ENCODE results near the gene LRMDA. TPM values are rescaled to one million over a fixed set of nuclear protein-coding genes. Genes with fewer than 3 reads are reported as not detected.
"Not testable (repeated sequence)": the region's sequence is repeated elsewhere in the genome, so short reads cannot be mapped to it uniquely, and the experiment has no call there.

The LRMDA gene
- total RNA-seq, 1 experiment from 2014 or later: not detected

DNA sequence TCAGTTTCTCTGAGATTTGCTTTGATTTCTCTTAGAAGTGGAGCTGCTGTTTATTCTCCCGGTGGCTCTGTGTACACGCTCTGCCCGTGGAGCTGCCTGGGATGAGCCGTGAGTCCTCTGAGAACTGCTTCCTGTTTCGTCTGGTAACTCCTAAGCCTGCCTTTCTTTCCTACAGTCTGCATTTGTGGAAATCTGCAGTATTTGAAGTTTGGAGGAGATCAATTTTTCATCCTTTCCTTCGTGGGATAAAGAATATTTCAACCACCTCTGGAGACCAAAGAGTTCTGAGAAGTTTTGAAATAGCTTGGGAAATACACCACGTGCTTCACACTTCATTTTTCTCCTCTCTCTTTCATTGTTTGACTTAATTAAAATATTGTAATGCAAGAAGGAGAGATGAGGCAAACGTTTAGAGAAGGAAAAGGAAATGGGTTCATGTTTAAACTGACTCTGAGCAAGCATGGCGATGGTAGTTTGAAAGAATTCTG lies 311.9 kb downstream of the LRMDA start:
- Histone ChIP-seq H4K20me1 (ENCODE audit: insufficient read depth, low read depth, low read length) (no peaks in the 10 kb centered on the region), H3K9ac (ENCODE audit: low read length) (no peak overlapping the region), H3K9me3 (ENCODE audit: low read length) (no peaks in the 10 kb centered on the region), H3K79me2 (ENCODE audit: low read length) (no peaks in the 10 kb centered on the region), H3K27me3 (ENCODE audit: low read length) (no peaks in the 10 kb centered on the region), H3K4me2 (ENCODE audit: low read depth, low read length, poor library complexity, severe bottlenecking) (no peak overlapping the region), H3K36me3 (ENCODE audit: insufficient read depth, low read length) (no peaks in the 10 kb centered on the region), H3K27ac (ENCODE audit: low read length) (no peak overlapping the region), H3K4me1 (ENCODE audit: low read length) (no peaks in the 10 kb centered on the region), H3K4me3 (ENCODE audit: low read length) (no peak overlapping the region), H2AFZ (ENCODE audit: low read length) (no peak overlapping the region), H3K9me2 (replicated peaks; ENCODE audit: insufficient read depth, low read length) (no peaks in the 10 kb centered on the region)
- DNase-seq: no peak

DNA sequence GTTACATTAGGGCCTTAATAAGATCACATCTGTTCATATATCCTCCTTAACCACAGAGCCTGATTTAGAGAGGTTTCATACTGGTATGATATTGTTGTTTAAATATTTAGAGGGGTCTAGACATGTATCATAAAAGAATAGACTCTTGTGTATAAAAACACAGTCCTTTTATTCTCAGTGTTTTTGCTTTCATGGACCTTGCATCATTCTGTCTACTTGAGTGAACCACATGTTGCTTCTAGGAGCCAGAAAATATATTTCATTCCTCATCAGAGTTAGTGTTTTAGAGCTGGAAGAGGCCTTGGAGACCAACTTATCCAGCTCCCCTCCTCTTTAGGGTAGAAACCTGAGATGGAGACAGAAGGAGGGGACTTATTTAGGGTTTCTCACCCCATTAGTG lies 312.8 kb downstream of the LRMDA start:
- no peaks in the 10 kb centered on the region for H3K9me3 ChIP-seq (ENCODE audit: low read length)
- no peak overlapping the region for H2AFZ ChIP-seq (ENCODE audit: low read length)
- H3K9ac ChIP-seq (ENCODE audit: low read length): no peak overlapping the region
- no peaks in the 10 kb centered on the region for H3K9me2 ChIP-seq (replicated peaks; ENCODE audit: insufficient read depth, low read length)
- no peak overlapping the region for H3K4me3 ChIP-seq (ENCODE audit: low read length)
- no peaks in the 10 kb centered on the region for H3K4me1 ChIP-seq (ENCODE audit: low read length)
- H3K79me2 ChIP-seq (ENCODE audit: low read length): no peaks in the 10 kb centered on the region
- H3K36me3 ChIP-seq (ENCODE audit: insufficient read depth, low read length): no peaks in the 10 kb centered on the region
- DNase-seq: no peak
- no peaks in the 10 kb centered on the region for H3K27me3 ChIP-seq (ENCODE audit: low read length)
- no peak overlapping the region for H3K4me2 ChIP-seq (ENCODE audit: low read depth, low read length, poor library complexity, severe bottlenecking)
- H3K27ac ChIP-seq (ENCODE audit: low read length): no peak overlapping the region
- H4K20me1 ChIP-seq (ENCODE audit: insufficient read depth, low read depth, low read length): no peaks in the 10 kb centered on the region

- Histone ChIP-seq H4K20me1 (ENCODE audit: insufficient read depth, low read depth, low read length) (no peaks in the 10 kb centered on the region), H3K9ac (ENCODE audit: low read length) (no peak overlapping the region), H3K4me3 (ENCODE audit: low read length) (no peak overlapping the region), H2AFZ (ENCODE audit: low read length) (no peak overlapping the region), H3K27me3 (ENCODE audit: low read length) (no peaks in the 10 kb centered on the region), H3K4me2 (ENCODE audit: low read depth, low read length, poor library complexity, severe bottlenecking) (no peak overlapping the region), H3K36me3 (ENCODE audit: insufficient read depth, low read length) (no peaks in the 10 kb centered on the region), H3K79me2 (ENCODE audit: low read length) (no peaks in the 10 kb centered on the region), H3K4me1 (ENCODE audit: low read length) (no peaks in the 10 kb centered on the region), H3K9me2 (replicated peaks; ENCODE audit: insufficient read depth, low read length) (no peaks in the 10 kb centered on the region), H3K9me3 (ENCODE audit: low read length) (no peaks in the 10 kb centered on the region), H3K27ac (ENCODE audit: low read length) (no peak overlapping the region)
- DNase-seq: no peak
Measured at GRCh38 chr10:75746356-75746755, 314.9 kb downstream of the LRMDA start.

- H3K79me2 ChIP-seq (ENCODE audit: low read length); H3K4me1 ChIP-seq (ENCODE audit: low read length); H3K9me2 ChIP-seq (replicated peaks; ENCODE audit: insufficient read depth, low read length); H2AFZ ChIP-seq (ENCODE audit: low read length); DNase-seq; H3K27me3 ChIP-seq (ENCODE audit: low read length); H3K4me2 ChIP-seq (ENCODE audit: low read depth, low read length, poor library complexity, severe bottlenecking); H3K9ac ChIP-seq (ENCODE audit: low read length); H3K9me3 ChIP-seq (ENCODE audit: low read length); H4K20me1 ChIP-seq (ENCODE audit: insufficient read depth, low read depth, low read length); H3K27ac ChIP-seq (ENCODE audit: low read length); H3K4me3 ChIP-seq (ENCODE audit: low read length); H3K36me3 ChIP-seq (ENCODE audit: insufficient read depth, low read length): not testable (repeated sequence)
Measured at GRCh38 chr10:75750093-75750875, 318.9 kb downstream of the LRMDA start.

DNA sequence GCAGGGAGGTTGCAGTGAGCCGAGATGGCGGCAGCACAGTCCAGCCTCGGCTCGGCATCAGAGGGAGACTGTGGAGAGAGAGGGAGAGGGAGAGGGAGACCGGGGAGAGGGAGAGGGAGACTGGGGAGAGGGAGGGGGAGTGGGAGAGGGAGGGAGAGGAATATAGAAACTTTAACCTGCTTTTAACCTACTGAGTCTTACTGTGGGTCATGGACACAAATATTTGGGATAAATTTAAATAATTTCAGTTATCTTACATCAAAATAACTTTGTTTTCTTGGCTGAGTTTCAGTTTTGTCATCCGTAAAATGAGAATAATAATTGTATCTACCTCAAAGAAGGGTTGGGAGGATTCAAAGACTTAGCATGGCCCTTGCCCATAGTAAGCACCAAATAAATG lies 319.8 kb downstream of the LRMDA start:
- no peaks in the 10 kb centered on the region for H3K36me3 ChIP-seq (ENCODE audit: insufficient read depth, low read length)
- H3K9ac ChIP-seq (ENCODE audit: low read length): no peak overlapping the region

DNA sequence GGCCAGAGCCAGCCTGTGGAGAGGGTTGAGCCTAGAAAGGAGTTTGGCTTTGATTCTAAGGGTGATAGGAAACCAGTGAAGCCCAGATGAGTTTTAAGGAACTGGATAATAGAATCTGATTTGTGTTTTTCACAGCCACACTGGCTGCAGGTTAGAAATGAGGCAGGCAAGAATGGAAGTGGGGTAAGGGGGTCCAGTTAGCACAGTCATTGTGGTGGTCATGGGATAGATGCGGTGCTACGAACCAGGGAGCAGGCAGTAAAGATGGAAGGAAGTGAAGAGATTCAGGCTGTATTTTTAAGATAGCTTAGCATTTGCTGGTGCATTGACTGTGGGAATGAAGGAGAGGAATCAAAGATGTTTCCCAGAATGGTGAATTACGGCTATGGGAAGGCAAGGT lies 322.2 kb downstream of the LRMDA start:
- Histone ChIP-seq H3K9me3 (ENCODE audit: low read length) (no peaks in the 10 kb centered on the region), H2AFZ (ENCODE audit: low read length) (no peak overlapping the region), H3K27ac (ENCODE audit: low read length) (no peak overlapping the region), H3K27me3 (ENCODE audit: low read length) (no peaks in the 10 kb centered on the region), H4K20me1 (ENCODE audit: insufficient read depth, low read depth, low read length) (no peaks in the 10 kb centered on the region), H3K36me3 (ENCODE audit: insufficient read depth, low read length) (no peaks in the 10 kb centered on the region), H3K4me3 (ENCODE audit: low read length) (no peak overlapping the region), H3K9ac (ENCODE audit: low read length) (no peak overlapping the region), H3K4me1 (ENCODE audit: low read length) (no peaks in the 10 kb centered on the region), H3K4me2 (ENCODE audit: low read depth, low read length, poor library complexity, severe bottlenecking) (no peak overlapping the region), H3K79me2 (ENCODE audit: low read length) (no peaks in the 10 kb centered on the region), H3K9me2 (replicated peaks; ENCODE audit: insufficient read depth, low read length) (no peaks in the 10 kb centered on the region)
- DNase-seq: no peak

More for the DNA sequence above, 319.8 kb downstream of the LRMDA start:
- Histone ChIP-seq H2AFZ (ENCODE audit: low read length) (no peak overlapping the region), H3K9me3 (ENCODE audit: low read length) (no peaks in the 10 kb centered on the region), H3K4me3 (ENCODE audit: low read length) (no peak overlapping the region), H3K9me2 (replicated peaks; ENCODE audit: insufficient read depth, low read length) (no peaks in the 10 kb centered on the region), H3K27me3 (ENCODE audit: low read length) (no peaks in the 10 kb centered on the region), H4K20me1 (ENCODE audit: insufficient read depth, low read depth, low read length) (no peaks in the 10 kb centered on the region), H3K27ac (ENCODE audit: low read length) (no peak overlapping the region), H3K79me2 (ENCODE audit: low read length) (no peaks in the 10 kb centered on the region), H3K4me2 (ENCODE audit: low read depth, low read length, poor library complexity, severe bottlenecking) (no peak overlapping the region), H3K4me1 (ENCODE audit: low read length) (no peaks in the 10 kb centered on the region)
- DNase-seq: no peak

DNA sequence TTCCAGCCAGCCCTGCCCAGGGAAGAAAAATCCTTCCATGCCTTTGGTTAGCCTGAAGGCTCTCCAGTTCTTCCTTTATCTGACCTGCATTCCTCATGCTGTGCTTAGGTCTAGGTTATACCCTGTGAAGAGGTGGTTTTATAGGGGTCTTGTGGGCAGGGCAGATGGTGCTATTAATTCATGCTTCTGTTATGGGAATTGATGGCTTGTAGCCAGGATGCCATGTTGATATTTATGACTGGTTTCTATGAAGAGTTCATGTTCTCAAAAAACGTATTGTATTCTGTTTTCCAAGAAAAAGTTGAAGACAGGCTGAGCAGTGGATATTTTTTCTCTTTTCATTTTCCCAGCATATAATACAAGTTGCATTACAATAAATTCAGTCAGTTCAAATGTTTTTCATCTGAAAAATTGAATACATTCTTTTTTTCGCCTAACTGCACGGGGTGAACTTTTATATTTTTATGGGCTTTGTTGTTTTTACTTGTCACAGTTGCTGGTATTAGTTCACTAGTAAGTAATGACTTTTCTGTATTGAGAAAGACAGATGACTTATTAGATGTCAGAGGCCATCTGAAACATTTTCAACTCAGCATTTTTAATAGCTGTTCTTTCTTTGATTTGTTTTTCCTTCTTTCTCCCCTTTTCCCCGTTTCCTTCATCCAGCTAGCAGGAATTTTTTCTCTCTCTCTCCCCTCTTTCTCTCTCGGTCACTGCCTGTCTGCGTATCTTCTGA lies 322.8 kb downstream of the LRMDA start:
- Histone ChIP-seq H3K79me2 (ENCODE audit: low read length) (no peaks in the 10 kb centered on the region), H4K20me1 (ENCODE audit: insufficient read depth, low read depth, low read length) (no peaks in the 10 kb centered on the region), H3K9me2 (replicated peaks; ENCODE audit: insufficient read depth, low read length) (no peaks in the 10 kb centered on the region), H3K4me3 (ENCODE audit: low read length) (no peak overlapping the region), H3K27ac (ENCODE audit: low read length) (no peak overlapping the region), H3K9me3 (ENCODE audit: low read length) (no peaks in the 10 kb centered on the region), H3K9ac (ENCODE audit: low read length) (no peak overlapping the region), H3K27me3 (ENCODE audit: low read length) (no peaks in the 10 kb centered on the region), H3K4me1 (ENCODE audit: low read length) (no peaks in the 10 kb centered on the region), H2AFZ (ENCODE audit: low read length) (no peak overlapping the region), H3K4me2 (ENCODE audit: low read depth, low read length, poor library complexity, severe bottlenecking) (no peak overlapping the region), H3K36me3 (ENCODE audit: insufficient read depth, low read length) (no peaks in the 10 kb centered on the region)
- no peak for DNase-seq

GRCh38 chr10:75755528-75755927 lies 324.1 kb downstream of the LRMDA start:
- H3K9me3 ChIP-seq (ENCODE audit: low read length): no peaks in the 10 kb centered on the region
- no peaks in the 10 kb centered on the region for H3K27me3 ChIP-seq (ENCODE audit: low read length)
- H3K4me1 ChIP-seq (ENCODE audit: low read length): no peaks in the 10 kb centered on the region
- DNase-seq: no peak
- H4K20me1 ChIP-seq (ENCODE audit: insufficient read depth, low read depth, low read length): no peaks in the 10 kb centered on the region
- H3K4me3 ChIP-seq (ENCODE audit: low read length): no peak overlapping the region
- H3K27ac ChIP-seq (ENCODE audit: low read length): no peak overlapping the region
- H3K79me2 ChIP-seq (ENCODE audit: low read length): no peaks in the 10 kb centered on the region
- no peak overlapping the region for H3K4me2 ChIP-seq (ENCODE audit: low read depth, low read length, poor library complexity, severe bottlenecking)
- H3K9ac ChIP-seq (ENCODE audit: low read length): no peak overlapping the region
- H3K9me2 ChIP-seq (replicated peaks; ENCODE audit: insufficient read depth, low read length): no peaks in the 10 kb centered on the region
- H3K36me3 ChIP-seq (ENCODE audit: insufficient read depth, low read length): no peaks in the 10 kb centered on the region
- no peak overlapping the region for H2AFZ ChIP-seq (ENCODE audit: low read length)
